GM12878 (cell line): ENCODE measurements around the gene UNC5CL. TPM values are rescaled to one million over a fixed set of nuclear protein-coding genes. Genes with fewer than 3 reads are reported as not detected.

Experiments
- ATAC-seq: fragments of 200-7000 bp; cut with Tn5 transposase; 3 replicates; pipeline ENCODE4 v1.9.1; 2020; ENCODE audit warnings: mild to moderate bottlenecking, moderate library complexity
- BruUV-seq: library from RNA; stranded (reverse); fragments of 400-500 nt; replicated peaks from 2 replicates; lab custom pipeline; 2021; lab: Mats Ljungman, UMichigan
- CTCF ChIA-PET: fragments of 300-600 bp; sonication (Branson Sonifier 250); formaldehyde crosslinking; extraction: SDS; loops from one replicate; lab custom pipeline; 2021; ENCODE audit warnings: inconsistent platforms; lab: Yijun Ruan, JAX
- POLR2A ChIA-PET: fragments of 350-600 bp; formaldehyde crosslinking; extraction: SDS; loops from one replicate; lab custom pipeline; 2021; ENCODE audit warnings: inconsistent platforms; lab: Charles Lee
- RAD21 ChIA-PET: fragments of 300-600 bp; sonication (Branson Sonifier 250); formaldehyde crosslinking; loops from one replicate; lab custom pipeline; 2023; ENCODE audit warnings: antibody characterized with exemption; ENCODE audit not compliant: unreplicated experiment; lab: Charles Lee
- SMC1A ChIA-PET: fragments of 300-600 bp; sonication (Branson Sonifier 250); formaldehyde crosslinking; loops from one replicate; lab custom pipeline; 2023; ENCODE audit not compliant: unreplicated experiment, uncharacterized antibody; lab: Charles Lee
- DNase-seq: peaks from one replicate; pipeline ENCODE4 v3.0.0-alpha.2; 2011; ENCODE audit warnings: low read depth, low spot score
- FAIRE-seq: peaks from 3 replicates; lab custom pipeline; 2011; peaks lifted over from hg19 to GRCh38; lab: Jason Lieb, UNC
- H2AFZ ChIP-seq: 2 replicates; pipeline ENCODE4 v1.6.0; 2011; ENCODE audit warnings: low read depth, low read length, control low read depth; ENCODE audit not compliant: control insufficient read depth
- H3K27ac ChIP-seq: 2 replicates; pipeline ENCODE4 v1.5.1; 2011; ENCODE audit warnings: control low read depth; ENCODE audit not compliant: control insufficient read depth, insufficient read depth
- H3K27me3 ChIP-seq, 2 experiments: replicated peaks in 1 of 2; 2 replicates each; pipeline versions ENCODE4 v1.6.0 to v1.6.1; 2011; ENCODE audit warnings: low read length in 1 of 2; ENCODE audit not compliant: control insufficient read depth in 2 of 2, insufficient read depth in 2 of 2
- H3K36me3 ChIP-seq, 2 experiments: 2 replicates each; pipeline ENCODE4 v1.5.1; 2011; ENCODE audit warnings: low read length in 1 of 2; ENCODE audit not compliant: control insufficient read depth in 2 of 2, insufficient read depth in 2 of 2
- H3K4me1 ChIP-seq: 2 replicates; pipeline ENCODE4 v1.6.1; 2011; ENCODE audit warnings: mild to moderate bottlenecking, low read length, moderate library complexity, mixed read lengths; ENCODE audit not compliant: control insufficient read depth, insufficient read depth
- H3K4me2 ChIP-seq: 2 replicates; pipeline ENCODE4 v1.6.0; 2011; ENCODE audit warnings: control low read depth; ENCODE audit not compliant: control insufficient read depth, insufficient read depth
- H3K4me3 ChIP-seq: fragments of 200-600 bp; sonication (generic); 2 replicates; pipeline ENCODE4 v1.5.1; 2016
- H3K79me2 ChIP-seq: 2 replicates; pipeline ENCODE4 v1.6.0; 2011; ENCODE audit warnings: low read length; ENCODE audit not compliant: control insufficient read depth, insufficient read depth
- H3K9ac ChIP-seq: 2 replicates; pipeline ENCODE4 v1.8.0; 2011; ENCODE audit warnings: low read length, control low read depth, mixed read lengths; ENCODE audit not compliant: control insufficient read depth, insufficient read depth
- H3K9me3 ChIP-seq: replicated peaks from 3 replicates; pipeline ENCODE4 v1.5.1; 2011; ENCODE audit warnings: mild to moderate bottlenecking, low read length; ENCODE audit not compliant: control insufficient read depth, insufficient read depth
- H4K20me1 ChIP-seq: 2 replicates; pipeline ENCODE4 v1.6.0; 2011; ENCODE audit not compliant: control insufficient read depth, insufficient read depth
- KDM1A ChIP-seq: fragments of 200-600 bp; sonication (generic); IDR thresholded peaks from 2 replicates; pipeline ENCODE4 v1.6.1; 2016; ENCODE audit warnings: borderline replicate concordance
- RAD51 ChIP-seq: fragments of 450-650 bp; IDR thresholded peaks from 2 replicates; pipeline ENCODE4 v1.6.1; 2016; ENCODE audit warnings: moderate library complexity, mild to moderate bottlenecking, inconsistent platforms
- SUZ12 ChIP-seq: fragments of 200-600 bp; sonication (generic); IDR thresholded peaks from one replicate; pipeline ENCODE4 v1.6.1; 2018; ENCODE audit warnings: antibody characterized with exemption, mild to moderate bottlenecking; ENCODE audit not compliant: unreplicated experiment
- ZBTB4 ChIP-seq: fragments of 450-650 bp; formaldehyde crosslinking; IDR thresholded peaks from 2 replicates; pipeline ENCODE4 v1.4.0; 2022; ENCODE audit warnings: mild to moderate bottlenecking, moderate library complexity
- ZNF217 ChIP-seq: fragments of 450-650 bp; IDR thresholded peaks from 2 replicates; pipeline ENCODE4 v1.6.1; 2017; ENCODE audit warnings: antibody characterized with exemption, mild to moderate bottlenecking
- ZNF24 ChIP-seq: fragments of 450-650 bp; IDR thresholded peaks from 2 replicates; pipeline ENCODE4 v1.6.1; 2017; ENCODE audit warnings: antibody characterized with exemption, mild to moderate bottlenecking
- ZNF687 ChIP-seq: fragments of 450-650 bp; IDR thresholded peaks from 2 replicates; pipeline ENCODE4 v1.6.1; 2017; ENCODE audit warnings: mild to moderate bottlenecking, moderate library complexity
- WGBS: methylation state at CpG from one replicate; pipeline ENCODE4 v1.1.6; 2016; ENCODE audit warnings: low lambda C conversion rate; ENCODE audit not compliant: insufficient replicate concordance, insufficient coverage; ENCODE audit errors: missing lambda C conversion rate; 5-methylcytosine and 5-hydroxymethylcytosine counted together
- in situ Hi-C: fragments of 300-500 bp; cut with MboI; formaldehyde crosslinking; loops from 9 replicates; pipeline ENCODE4 v1.14.3; 2018; ENCODE audit warnings: mixed read lengths
- intact Hi-C: fragments of 100-400 bp; cut with micrococcal nuclease; formaldehyde crosslinking; loops from one replicate; pipeline ENCODE4 v1.14.2; 2022; ENCODE audit not compliant: unreplicated experiment
- polyA plus RNA-seq, 11 experiments: library from polyadenylated mRNA; depleted of rRNA in 4 of 11; unstranded in 6 of 11; stranded (reverse) in 5 of 11; fragments of >200 nt; fragmentation: Nextera tagmentation in 4 of 11; fragmentation: Illumina TruSeq in 1 of 11; extraction: Ambion mirVana in 4 of 11; extraction: Trizol in 1 of 11; gene quantifications; 1 replicate in 1 of 11; 2 replicates in 10 of 11; pipeline versions ENCODE4 v1.2.1 to v1.2.3, GENCODE V29; 2011 to 2016; ENCODE audit warnings: inconsistent platforms in 2 of 11, missing spikeins in 2 of 11, low read depth in 1 of 11
- total RNA-seq, 4 experiments: library from RNA; depleted of rRNA in 3 of 4; stranded (reverse); fragments of >200 nt in 3 of 4; fragmentation: Illumina TruSeq in 1 of 4; extraction: Trizol in 1 of 4; gene quantifications; 2 replicates each; pipeline versions ENCODE4 v1.2.1 to v1.2.3, GENCODE V29; 2013 to 2021

The UNC5CL gene
- total and polyA plus RNA-seq, 10 of the 15 experiments (the other 5 are each of a cell fraction or from before 2014, with no cell fraction given): 0.11 to 1.2 (median 0.46) TPM; not detected in 1

- H2AFZ ChIP-seq: no peak overlapping the region
- TF ChIP-seq ZNF687 (no peak), ZNF217 (no peak), KDM1A (no peak), RAD51 (no peak), ZBTB4 (CRISPR knock-in tag) (no peak), SUZ12 (no peak), ZNF24 (no peak)
- TF ChIP-seq, all 136 proteins: peak for 0
- intact Hi-C loops (no loop called here), in situ Hi-C loops (no loop called here)
- 100% methylated on average over 2 of the region's 2 CpGs for WGBS
- no peaks in the 10 kb centered on the region for H3K27me3 ChIP-seq
- H3K4me3 ChIP-seq: no peak overlapping the region
- BruUV-seq: no TSS peak
- DNase-seq (no peak), FAIRE-seq (no peak), ATAC-seq (no peak)
- CTCF ChIA-PET: interaction anchor here (0.6 to 1.1 kb wide), 10 partner anchors 9 to 211 kb away, joined by 3 to 9 read pairs (median 3); partner anchors contain the start of gene UNC5CL
- H3K36me3 ChIP-seq: peaks cover 0 to 10% of the 10 kb centered on the region in 2 experiments; a peak in 2 of 4 replicates
- H3K27ac ChIP-seq: no peak overlapping the region
- 0 out of 2 replicates have a peak, but pooled peaks cover 1% of the 10 kb centered on the region for H3K4me1 ChIP-seq
- SMC1A ChIA-PET: interaction anchor here (0.7 to 0.8 kb wide), 2 partner anchors 9 to 61 kb away, joined by 3 read pairs; no protein-coding TSS in a partner anchor
- no peak overlapping the region for H3K4me2 ChIP-seq
- H3K9ac ChIP-seq: no peak overlapping the region
- no peaks in the 10 kb centered on the region for H4K20me1 ChIP-seq
- POLR2A ChIA-PET: interaction anchor here (0.7 kb wide), 1 partner anchor 10 kb away, joined by 3 read pairs; no protein-coding TSS in a partner anchor
- RAD21 ChIA-PET: no interaction called here
- no peaks in the 10 kb centered on the region for H3K9me3 ChIP-seq
- H3K79me2 ChIP-seq: 0 out of 2 replicates have a peak, but pooled peaks cover 3% of the 10 kb centered on the region
Observed at GRCh38 chr6:41065550-41066026, 26.6 kb upstream of the UNC5CL start.
